Measurements from ENCODE around the gene CAMTA1. TPM values are rescaled to one million over a fixed set of nuclear protein-coding genes. Genes with fewer than 3 reads are reported as not detected.
A peak's percentile ranks its signal among the peaks of the same experiment; 100 is the strongest.

CAMTA1 gene
- total and polyA plus RNA-seq, 2 experiments from 2014 or later: 213 to 341 TPM

DNA sequence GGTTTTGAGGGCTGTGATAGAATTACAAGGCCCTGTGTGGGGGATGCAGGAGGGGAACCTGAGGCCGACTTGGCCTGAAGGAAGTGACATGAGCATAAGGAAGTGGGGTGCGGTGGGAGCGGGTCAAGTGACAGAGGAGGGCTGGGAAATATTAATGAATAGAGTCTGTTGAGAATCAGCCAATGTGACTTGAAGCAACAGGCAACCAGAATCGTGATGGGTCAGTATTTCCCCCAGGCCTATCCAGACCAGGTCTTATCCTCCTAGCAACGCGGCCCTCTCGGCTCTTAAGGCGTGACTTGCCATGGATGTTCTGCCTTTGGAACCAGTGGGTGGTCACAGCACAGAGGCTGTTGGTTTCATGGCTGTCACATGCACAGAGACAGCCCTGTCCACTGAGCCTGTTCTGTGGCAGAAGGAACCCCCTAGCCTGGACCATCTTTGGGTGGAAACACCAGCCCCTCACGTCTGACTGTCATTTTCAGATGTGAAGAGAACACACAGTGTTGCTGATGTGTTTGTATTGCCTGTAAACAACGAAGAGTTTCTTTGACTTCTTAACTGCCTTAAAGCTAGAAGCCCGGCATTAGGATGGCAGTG, 468.8 kb downstream of the CAMTA1 start:
- no peaks in the 10 kb centered on the region for H3K36me3 ChIP-seq
- H3K4me1 ChIP-seq (ENCODE audit: low read depth): no peaks in the 10 kb centered on the region
- no peak for DNase-seq (ENCODE audit: low read depth in 1 of 2, low spot score in 1 of 2)
- H3K27ac ChIP-seq: no peak overlapping the region
- no peaks in the 10 kb centered on the region for H3K9me3 ChIP-seq (ENCODE audit: low read depth)
- TF ChIP-seq, protein P1, sequence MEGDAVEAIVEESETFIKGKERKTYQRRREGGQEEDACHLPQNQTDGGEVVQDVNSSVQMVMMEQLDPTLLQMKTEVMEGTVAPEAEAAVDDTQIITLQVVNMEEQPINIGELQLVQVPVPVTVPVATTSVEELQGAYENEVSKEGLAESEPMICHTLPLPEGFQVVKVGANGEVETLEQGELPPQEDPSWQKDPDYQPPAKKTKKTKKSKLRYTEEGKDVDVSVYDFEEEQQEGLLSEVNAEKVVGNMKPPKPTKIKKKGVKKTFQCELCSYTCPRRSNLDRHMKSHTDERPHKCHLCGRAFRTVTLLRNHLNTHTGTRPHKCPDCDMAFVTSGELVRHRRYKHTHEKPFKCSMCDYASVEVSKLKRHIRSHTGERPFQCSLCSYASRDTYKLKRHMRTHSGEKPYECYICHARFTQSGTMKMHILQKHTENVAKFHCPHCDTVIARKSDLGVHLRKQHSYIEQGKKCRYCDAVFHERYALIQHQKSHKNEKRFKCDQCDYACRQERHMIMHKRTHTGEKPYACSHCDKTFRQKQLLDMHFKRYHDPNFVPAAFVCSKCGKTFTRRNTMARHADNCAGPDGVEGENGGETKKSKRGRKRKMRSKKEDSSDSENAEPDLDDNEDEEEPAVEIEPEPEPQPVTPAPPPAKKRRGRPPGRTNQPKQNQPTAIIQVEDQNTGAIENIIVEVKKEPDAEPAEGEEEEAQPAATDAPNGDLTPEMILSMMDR (IDR thresholded peaks at IDR 0.05; ENCODE audit: low read depth, low read length): no peak
- H3K27me3 ChIP-seq: no peaks in the 10 kb centered on the region
- no peak overlapping the region for H3K4me3 ChIP-seq

DNA sequence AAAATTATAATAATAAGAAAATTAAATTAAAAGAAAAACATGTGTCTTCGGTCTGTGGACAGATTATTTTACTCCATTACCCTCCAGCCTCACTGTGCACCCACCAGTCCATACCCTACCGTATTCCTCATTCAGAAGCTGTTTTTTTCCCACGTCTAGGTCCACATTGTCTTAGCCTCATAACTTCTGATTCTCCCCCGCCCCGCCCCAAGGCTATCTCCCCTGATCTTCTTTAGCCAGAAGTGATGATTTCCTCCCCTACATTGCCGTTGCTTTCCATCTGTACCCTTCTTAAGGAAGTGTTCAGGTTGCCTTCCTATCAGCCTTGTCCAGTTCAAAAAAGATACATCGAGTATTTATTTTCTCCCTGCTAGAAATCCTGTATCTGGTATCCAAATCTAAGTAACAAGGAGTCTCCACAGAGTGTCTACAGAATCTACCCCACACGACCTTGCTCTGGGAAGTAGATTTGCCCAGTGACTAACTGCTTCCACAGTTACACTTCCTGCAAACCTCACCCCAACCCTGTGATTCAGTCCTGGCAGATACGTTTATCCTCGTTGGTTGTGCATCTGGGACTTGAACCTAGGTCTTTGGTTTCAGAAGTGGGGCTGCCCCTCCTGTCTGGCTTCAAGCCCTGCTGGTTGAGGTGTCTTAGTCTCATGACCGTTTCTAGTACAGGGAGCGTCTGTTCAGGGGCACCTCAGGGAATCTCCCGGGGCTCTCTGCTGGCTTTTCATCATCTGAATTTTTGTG, 470.2 kb downstream of the CAMTA1 start:
- no peak overlapping the region for H3K4me3 ChIP-seq
- TF ChIP-seq, protein P1 (IDR thresholded peaks at IDR 0.05; ENCODE audit: low read depth, low read length): no peak
- H3K36me3 ChIP-seq: no peaks in the 10 kb centered on the region
- no peaks in the 10 kb centered on the region for H3K4me1 ChIP-seq (ENCODE audit: low read depth)
- H3K27ac ChIP-seq: no peak overlapping the region
- H3K27me3 ChIP-seq: no peaks in the 10 kb centered on the region
- peak in 1 of 2 donors; percentile 6 for DNase-seq (ENCODE audit: low read depth in 1 of 2, low spot score in 1 of 2)
- H3K9me3 ChIP-seq (ENCODE audit: low read depth): no peaks in the 10 kb centered on the region

DNA sequence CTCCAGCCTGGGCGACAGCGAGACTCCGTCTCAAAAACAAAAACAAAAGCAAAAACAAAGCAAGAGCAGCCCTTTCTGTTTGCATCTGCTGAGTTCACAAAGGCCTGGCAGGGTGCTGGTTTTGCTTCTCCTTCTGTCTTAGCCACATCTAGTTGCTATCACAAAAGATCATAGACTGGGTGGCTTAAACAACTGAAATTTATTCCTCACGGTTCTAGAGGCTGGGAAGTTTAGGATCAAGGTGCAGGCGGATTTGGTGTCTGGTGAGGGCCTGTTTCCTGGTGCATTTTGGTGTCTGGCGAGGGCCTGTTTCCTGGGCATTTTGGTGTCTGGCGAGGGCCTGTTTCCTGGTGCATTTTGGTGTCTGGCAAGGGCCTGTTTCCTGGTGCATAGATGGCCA, 471.3 kb downstream of the CAMTA1 start:
- H3K4me3 ChIP-seq: no peak overlapping the region
- no peaks in the 10 kb centered on the region for H3K4me1 ChIP-seq (ENCODE audit: low read depth)
- TF ChIP-seq, protein P1 (IDR thresholded peaks at IDR 0.05; ENCODE audit: low read depth, low read length): no peak
- no peaks in the 10 kb centered on the region for H3K36me3 ChIP-seq
- H3K27ac ChIP-seq: no peak overlapping the region
- no peak for DNase-seq (ENCODE audit: low read depth in 1 of 2, low spot score in 1 of 2)
- no peaks in the 10 kb centered on the region for H3K27me3 ChIP-seq
- H3K9me3 ChIP-seq (ENCODE audit: low read depth): no peaks in the 10 kb centered on the region

DNA sequence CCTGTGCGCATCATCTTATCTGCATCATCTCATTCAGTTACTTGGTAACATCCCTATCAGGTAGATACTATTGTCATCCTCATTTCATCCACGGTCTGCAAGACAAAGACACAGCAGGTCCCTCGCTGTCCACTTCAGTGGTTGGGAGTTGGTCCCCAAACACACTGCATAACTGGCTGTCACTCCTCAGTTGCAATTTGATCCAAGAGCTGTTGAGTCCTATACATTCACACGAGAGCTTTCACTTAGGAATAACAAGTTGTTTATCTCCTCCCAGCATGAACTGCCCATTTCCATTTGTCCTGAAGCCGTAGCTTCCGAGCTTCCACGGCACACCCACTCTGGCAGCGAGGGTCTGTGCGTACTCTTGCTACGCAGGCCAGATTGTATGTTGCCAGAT, 472.0 kb downstream of the CAMTA1 start:
- H3K9me3 ChIP-seq (ENCODE audit: low read depth): no peaks in the 10 kb centered on the region
- no peak for DNase-seq (ENCODE audit: low read depth in 1 of 2, low spot score in 1 of 2)
- no peak overlapping the region for H3K27ac ChIP-seq
- no peaks in the 10 kb centered on the region for H3K36me3 ChIP-seq
- no peak overlapping the region for H3K4me3 ChIP-seq
- H3K27me3 ChIP-seq: no peaks in the 10 kb centered on the region
- TF ChIP-seq, protein P1 (IDR thresholded peaks at IDR 0.05; ENCODE audit: low read depth, low read length): no peak
- no peaks in the 10 kb centered on the region for H3K4me1 ChIP-seq (ENCODE audit: low read depth)

DNA sequence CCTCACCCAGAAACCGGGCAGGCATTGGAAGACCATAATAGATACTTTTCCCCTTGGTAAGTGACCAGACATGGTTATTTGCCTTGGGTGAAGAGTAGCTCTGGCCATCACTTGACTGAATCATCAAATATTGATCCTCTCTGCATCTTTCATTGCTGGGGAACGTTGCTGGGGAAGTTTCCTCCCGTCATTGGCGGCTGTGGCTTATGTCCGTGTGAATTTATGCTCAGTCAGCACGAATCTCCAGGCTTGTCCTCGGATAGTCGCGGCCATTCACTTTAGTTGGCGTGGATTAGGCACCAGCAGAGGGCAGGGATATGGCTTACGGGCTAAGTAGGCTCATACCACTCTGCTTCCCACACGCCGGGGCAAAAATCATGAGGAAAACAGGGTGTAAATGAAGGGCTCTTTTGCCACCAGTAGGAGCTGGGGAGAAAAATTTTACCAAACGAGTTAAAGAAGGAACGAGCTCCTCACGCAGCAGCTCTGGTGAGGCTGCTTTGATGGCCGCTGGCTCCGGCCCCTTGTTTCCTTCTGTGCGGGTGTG, 473.4 kb downstream of the CAMTA1 start:
- Histone ChIP-seq H3K4me1 (ENCODE audit: low read depth) (no peaks in the 10 kb centered on the region), H3K36me3 (no peaks in the 10 kb centered on the region), H3K27me3 (no peaks in the 10 kb centered on the region), H3K9me3 (ENCODE audit: low read depth) (no peaks in the 10 kb centered on the region), H3K27ac (no peak overlapping the region), H3K4me3 (no peak overlapping the region)
- TF ChIP-seq, protein P1 (IDR thresholded peaks at IDR 0.05; ENCODE audit: low read depth, low read length): no peak
- DNase-seq (ENCODE audit: low read depth in 1 of 2, low spot score in 1 of 2): no peak

Measured in cardiac muscle cell (in vitro differentiated cells and primary cell).